H1 (cell line): ENCODE results near the gene PRKCD. TPM values are rescaled to one million over a fixed set of nuclear protein-coding genes. Genes with fewer than 3 reads are reported as not detected.

Experiments
- ASH2L ChIP-seq: fragments of 200-600, 300-600 bp; sonication (generic); IDR thresholded peaks from one replicate; pipeline ENCODE4 v1.7.1; 2017; ENCODE audit warnings: low read length
- BCL11A ChIP-seq, 2 experiments: IDR thresholded peaks; one replicate each; pipeline ENCODE4 v1.6.1; 2011; ENCODE audit warnings: low read depth in 2 of 2, low read length in 2 of 2, mild to moderate bottlenecking in 2 of 2
- E2F6 ChIP-seq: IDR thresholded peaks from 2 replicates; pipeline ENCODE4 v1.6.1; 2012; ENCODE audit warnings: inconsistent platforms
- FOSL1 ChIP-seq: IDR thresholded peaks from 2 replicates; pipeline ENCODE4 v1.6.1; 2011; ENCODE audit warnings: mild to moderate bottlenecking, low read depth, low read length, moderate library complexity; ENCODE audit not compliant: insufficient read depth
- KDM4A ChIP-seq: IDR thresholded peaks from one replicate; pipeline ENCODE4 v1.7.1; 2012; ENCODE audit warnings: low read depth, mild to moderate bottlenecking, moderate library complexity, low read length, inconsistent platforms; ENCODE audit not compliant: severe bottlenecking
- KDM5A ChIP-seq: fragments of 200-600 bp; IDR thresholded peaks from 2 replicates; pipeline ENCODE4 v1.7.1; 2012; ENCODE audit warnings: mild to moderate bottlenecking, low read length, inconsistent platforms, mixed read lengths
- MAFK ChIP-seq: IDR thresholded peaks from 2 replicates; pipeline ENCODE4 v1.6.1; 2012; ENCODE audit warnings: low read depth, mild to moderate bottlenecking, improper control_type of control experiment, low read length
- RFX5 ChIP-seq: IDR thresholded peaks from 2 replicates; pipeline ENCODE4 v1.6.1; 2011; ENCODE audit warnings: low read depth, low read length, improper control_type of control experiment, borderline replicate concordance
- RNF2 ChIP-seq: fragments of 200-900, 300-1000 bp; sonication (generic); IDR thresholded peaks from 2 replicates; pipeline ENCODE4 v1.7.1; 2016; ENCODE audit warnings: borderline replicate concordance, low read depth, mild to moderate bottlenecking, antibody characterized with exemption, low read length; ENCODE audit not compliant: poor library complexity, severe bottlenecking; ENCODE audit errors: missing control alignments
- SIRT6 ChIP-seq: IDR thresholded peaks from one replicate; pipeline ENCODE4 v1.7.1; 2012; ENCODE audit warnings: low read length, inconsistent platforms
- SIX5 ChIP-seq: IDR thresholded peaks from 2 replicates; pipeline ENCODE4 v1.6.1; 2011; ENCODE audit warnings: mild to moderate bottlenecking, low read depth, low read length
- TBP ChIP-seq: IDR thresholded peaks from 2 replicates; pipeline ENCODE4 v1.6.1; 2011; ENCODE audit warnings: low read depth, low read length, improper control_type of control experiment
- polyA plus RNA-seq, 7 experiments: library from polyadenylated mRNA; depleted of rRNA in 3 of 7; stranded (reverse) in 5 of 7; unstranded in 2 of 7; fragments of >200 nt in 5 of 7; fragments of 200-250 nt in 2 of 7; gene quantifications; 1 replicate in 5 of 7; 2 replicates in 1 of 7; 4 replicates in 1 of 7; pipeline versions ENCODE4 v1.2.1 to v1.2.3, GENCODE V29; 2011 to 2013; ENCODE audit warnings: missing spikeins in 2 of 7, mixed read lengths in 2 of 7
- total RNA-seq: library from RNA; stranded (reverse); fragmentation: NEBNext Ultra II Directional; extraction: Animal tissue kit (Norgen Biotek cat#: 25700); gene quantifications from 2 replicates; pipeline ENCODE4 v1.2.1, GENCODE V29; 2021

The PRKCD gene
- total and polyA plus RNA-seq, 2 of the 8 experiments (the other 6 are each of a cell fraction or from before 2014, with no cell fraction given): 22.6 to 23.9 TPM

GRCh38 chr3:53219895-53220483 lies 59.0 kb downstream of the PRKCD start (continued):
- TF ChIP-seq TBP (0 out of 2 replicates have a peak, but pooled peaks have one; percentile 19), KDM4A (no peak), SIRT6 (no peak), BCL11A (IDR thresholded peaks at IDR 0.05; ENCODE audit: low read depth in 2 of 2, low read length in 2 of 2) (no peak), SIX5 (no peak), RNF2 (no peak), ASH2L (peak; percentile 28), E2F6 (no peak), FOSL1 (no peak), MAFK (no peak), RFX5 (no peak), KDM5A (no peak)
